ENCODE results near the gene REEP2.

The REEP2 gene

GRCh38 chr5:138448481-138449398 is 9.9 kb downstream of the REEP2 start:
- no peak for DNase-seq (ENCODE audit: low spot score)

GRCh38 chr5:138449501-138450239 is 10.8 kb downstream of the REEP2 start:
- peak; percentile 71 for DNase-seq (ENCODE audit: low spot score)

- DNase-seq (ENCODE audit: low spot score), result no peak
These were observed 12.1 kb downstream of the REEP2 start for GRCh38 chr5:138450971-138451370.

GRCh38 chr5:138452720-138453119 is 13.9 kb downstream of the REEP2 start:
- DNase-seq (ENCODE audit: low spot score), result no peak

- DNase-seq (ENCODE audit: low spot score), result no peak
These were observed 14.7 kb downstream of the REEP2 start for GRCh38 chr5:138453590-138453989.

GRCh38 chr5:138454121-138454520 is 15.3 kb downstream of the REEP2 start:
- no peak for DNase-seq (ENCODE audit: low spot score)

GRCh38 chr5:138455232-138455930 is 16.5 kb downstream of the REEP2 start:
- DNase-seq (ENCODE audit: low spot score), result no peak

GRCh38 chr5:138457531-138458275 is 18.8 kb downstream of the REEP2 start:
- DNase-seq (ENCODE audit: low spot score), result no peak

GRCh38 chr5:138458384-138458783 is 19.5 kb downstream of the REEP2 start:
- DNase-seq (ENCODE audit: low spot score), result no peak

- DNase-seq (ENCODE audit: low spot score), result no peak
These were observed 20.0 kb downstream of the REEP2 start for GRCh38 chr5:138458856-138459255.

GRCh38 chr5:138459311-138459933 is 20.6 kb downstream of the REEP2 start:
- DNase-seq (ENCODE audit: low spot score), result no peak

- no peak for DNase-seq (ENCODE audit: low spot score)
These were observed 21.3 kb downstream of the REEP2 start for GRCh38 chr5:138460032-138460693.

- DNase-seq (ENCODE audit: low spot score), result no peak
These were observed 22.7 kb downstream of the REEP2 start for GRCh38 chr5:138461343-138462125.

- DNase-seq (ENCODE audit: low spot score), result no peak
These were observed 24.7 kb downstream of the REEP2 start for GRCh38 chr5:138463419-138464007.

- peak; percentile 92 for DNase-seq (ENCODE audit: low spot score)
These were observed 25.1 kb downstream of the REEP2 start for GRCh38 chr5:138464008-138464387.

- peak; percentile 99 for DNase-seq (ENCODE audit: low spot score)
These were observed 25.8 kb downstream of the REEP2 start for GRCh38 chr5:138464388-138465260.

GRCh38 chr5:138465261-138466124 is 26.6 kb downstream of the REEP2 start, which contains the start of gene EGR1:
EGR1 (plus strand) TSS chr5:138465479; CDS start chr5:138465762, 283 bp downstream.
- DNase-seq (ENCODE audit: low spot score), result peak; percentile 96
